HCT116 (cell line): Measurements from ENCODE around the gene ITPR2.

Experiments
- EZH2 ChIP-seq: fragments of 200-600 bp; sonication (generic); IDR thresholded peaks from 2 replicates; pipeline ENCODE4 v1.6.1; 2017; ENCODE audit warnings: antibody characterized with exemption, mixed run types
- POLR2A ChIP-seq: IDR thresholded peaks from 2 replicates; pipeline ENCODE4 v1.7.0; 2011; ENCODE audit warnings: borderline replicate concordance; ENCODE audit not compliant: insufficient read depth, insufficient read length; ENCODE audit errors: extremely low read depth
- YY1 ChIP-seq: IDR thresholded peaks from 2 replicates; pipeline ENCODE4 v1.6.1; 2011; ENCODE audit warnings: low read length, low read depth, moderate library complexity, mild to moderate bottlenecking; ENCODE audit not compliant: insufficient replicate concordance; ENCODE audit errors: extremely low read depth
- ZNF274 ChIP-seq: fragments of 200-500 bp; sonication (Bioruptor generic); IDR thresholded peaks from 2 replicates; pipeline ENCODE4 v1.6.1; 2014; ENCODE audit warnings: mild to moderate bottlenecking, low read depth, low read length, inconsistent platforms
- TF ChIP-seq, protein P1 (sequence below), 3 experiments: fragments of 200-600 bp in 1 of 3; sonication (generic) in 1 of 3; IDR thresholded peaks in 2 of 3; conservative IDR thresholded peaks in 1 of 3; 2 replicates each; pipeline ENCODE4 v1.5.1; 2012 to 2017; ENCODE audit warnings: low read depth in 2 of 3, low read length in 2 of 3, antibody characterized with exemption in 1 of 3, borderline replicate concordance in 1 of 3, control low read depth in 1 of 3, mild to moderate bottlenecking in 1 of 3, mixed read lengths in 1 of 3, mixed run types in 1 of 3, moderate library complexity in 1 of 3; ENCODE audit not compliant: insufficient read depth in 1 of 3
- TF ChIP-seq, protein P2 (sequence below): IDR thresholded peaks from 2 replicates; pipeline ENCODE4 v1.6.1; 2012; ENCODE audit warnings: low read depth

DNA sequence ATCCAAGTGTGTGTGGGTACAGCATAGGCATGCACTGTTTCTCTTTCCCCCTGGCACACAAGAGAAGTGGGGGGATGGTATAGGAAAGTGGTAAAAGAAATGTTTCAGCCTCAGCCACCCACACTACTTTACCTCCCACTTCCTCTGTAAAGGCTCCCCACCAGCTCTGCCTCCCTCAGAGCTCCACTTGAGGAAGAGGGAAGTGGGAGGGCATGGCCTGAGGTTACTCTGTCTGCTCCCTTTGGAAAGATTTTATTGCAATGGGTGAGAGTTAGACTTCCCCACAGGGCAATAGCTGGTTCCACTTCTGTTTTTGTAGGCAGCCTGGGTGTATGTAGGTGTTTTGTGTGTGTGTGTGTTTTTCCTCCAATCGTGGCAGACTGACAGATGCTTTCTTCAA, 492.3 kb downstream of the ITPR2 start:
- TF ChIP-seq, protein P1, sequence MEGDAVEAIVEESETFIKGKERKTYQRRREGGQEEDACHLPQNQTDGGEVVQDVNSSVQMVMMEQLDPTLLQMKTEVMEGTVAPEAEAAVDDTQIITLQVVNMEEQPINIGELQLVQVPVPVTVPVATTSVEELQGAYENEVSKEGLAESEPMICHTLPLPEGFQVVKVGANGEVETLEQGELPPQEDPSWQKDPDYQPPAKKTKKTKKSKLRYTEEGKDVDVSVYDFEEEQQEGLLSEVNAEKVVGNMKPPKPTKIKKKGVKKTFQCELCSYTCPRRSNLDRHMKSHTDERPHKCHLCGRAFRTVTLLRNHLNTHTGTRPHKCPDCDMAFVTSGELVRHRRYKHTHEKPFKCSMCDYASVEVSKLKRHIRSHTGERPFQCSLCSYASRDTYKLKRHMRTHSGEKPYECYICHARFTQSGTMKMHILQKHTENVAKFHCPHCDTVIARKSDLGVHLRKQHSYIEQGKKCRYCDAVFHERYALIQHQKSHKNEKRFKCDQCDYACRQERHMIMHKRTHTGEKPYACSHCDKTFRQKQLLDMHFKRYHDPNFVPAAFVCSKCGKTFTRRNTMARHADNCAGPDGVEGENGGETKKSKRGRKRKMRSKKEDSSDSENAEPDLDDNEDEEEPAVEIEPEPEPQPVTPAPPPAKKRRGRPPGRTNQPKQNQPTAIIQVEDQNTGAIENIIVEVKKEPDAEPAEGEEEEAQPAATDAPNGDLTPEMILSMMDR (IDR thresholded peaks at IDR 0.05 in 2 of 3, conservative IDR thresholded peaks at IDR 0.05 in 1 of 3; ENCODE audit: borderline replicate concordance in 1 of 3, insufficient read depth in 1 of 3, low read depth in 2 of 3, low read length in 2 of 3): no peak
- TF ChIP-seq POLR2A (no peak), EZH2 (no peak), ZNF274 (no peak), YY1 (no peak)
- TF ChIP-seq, protein P2, sequence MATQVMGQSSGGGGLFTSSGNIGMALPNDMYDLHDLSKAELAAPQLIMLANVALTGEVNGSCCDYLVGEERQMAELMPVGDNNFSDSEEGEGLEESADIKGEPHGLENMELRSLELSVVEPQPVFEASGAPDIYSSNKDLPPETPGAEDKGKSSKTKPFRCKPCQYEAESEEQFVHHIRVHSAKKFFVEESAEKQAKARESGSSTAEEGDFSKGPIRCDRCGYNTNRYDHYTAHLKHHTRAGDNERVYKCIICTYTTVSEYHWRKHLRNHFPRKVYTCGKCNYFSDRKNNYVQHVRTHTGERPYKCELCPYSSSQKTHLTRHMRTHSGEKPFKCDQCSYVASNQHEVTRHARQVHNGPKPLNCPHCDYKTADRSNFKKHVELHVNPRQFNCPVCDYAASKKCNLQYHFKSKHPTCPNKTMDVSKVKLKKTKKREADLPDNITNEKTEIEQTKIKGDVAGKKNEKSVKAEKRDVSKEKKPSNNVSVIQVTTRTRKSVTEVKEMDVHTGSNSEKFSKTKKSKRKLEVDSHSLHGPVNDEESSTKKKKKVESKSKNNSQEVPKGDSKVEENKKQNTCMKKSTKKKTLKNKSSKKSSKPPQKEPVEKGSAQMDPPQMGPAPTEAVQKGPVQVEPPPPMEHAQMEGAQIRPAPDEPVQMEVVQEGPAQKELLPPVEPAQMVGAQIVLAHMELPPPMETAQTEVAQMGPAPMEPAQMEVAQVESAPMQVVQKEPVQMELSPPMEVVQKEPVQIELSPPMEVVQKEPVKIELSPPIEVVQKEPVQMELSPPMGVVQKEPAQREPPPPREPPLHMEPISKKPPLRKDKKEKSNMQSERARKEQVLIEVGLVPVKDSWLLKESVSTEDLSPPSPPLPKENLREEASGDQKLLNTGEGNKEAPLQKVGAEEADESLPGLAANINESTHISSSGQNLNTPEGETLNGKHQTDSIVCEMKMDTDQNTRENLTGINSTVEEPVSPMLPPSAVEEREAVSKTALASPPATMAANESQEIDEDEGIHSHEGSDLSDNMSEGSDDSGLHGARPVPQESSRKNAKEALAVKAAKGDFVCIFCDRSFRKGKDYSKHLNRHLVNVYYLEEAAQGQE: no peak
